ENCODE data around the gene MAVS. TPM values are rescaled to one million over a fixed set of nuclear protein-coding genes. Genes with fewer than 3 reads are reported as not detected.

MAVS gene
- total and polyA plus RNA-seq, 9 of the 15 experiments (the other 6 are each of a cell fraction or from before 2014, with no cell fraction given), result 1.6 to 22.0 (median 11.3) TPM

DNA sequence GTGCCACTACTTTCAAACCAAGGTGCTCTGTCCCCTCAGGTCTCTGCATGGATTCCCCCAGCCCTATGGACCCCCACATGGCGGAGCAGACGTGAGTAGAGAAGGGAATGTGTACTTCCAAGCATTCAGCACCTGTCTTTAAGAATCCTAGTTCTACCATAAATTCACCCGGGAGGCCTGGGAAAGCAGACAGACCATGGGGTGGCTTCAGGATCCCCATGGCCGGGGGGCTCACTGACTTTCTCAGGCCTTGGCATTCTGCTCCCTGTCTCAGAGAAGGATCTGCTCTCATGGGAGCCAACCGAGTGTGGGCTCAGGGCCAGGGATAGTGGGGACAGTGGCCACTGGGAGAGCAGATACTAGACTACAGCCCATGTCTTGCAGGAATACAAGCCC is 48.3 kb upstream of the MAVS start:
- TSS peak; percentile 46 for BruUV-seq (replicated peaks)
- H4K20me1 ChIP-seq (replicated peaks; ENCODE audit: control insufficient read depth, insufficient read depth, low read length), result no peaks in the 10 kb centered on the region
- no peak for TF ChIP-seq RBM22 (IDR thresholded peaks at IDR 0.05; ENCODE audit: low read depth, low read length, poor library complexity, severe bottlenecking)
- TF ChIP-seq MCM3 (IDR thresholded peaks at IDR 0.05), result no peak
- TF ChIP-seq HNRNPUL1 (IDR thresholded peaks at IDR 0.05; ENCODE audit: low read length), result no peak
- TF ChIP-seq, protein P1, sequence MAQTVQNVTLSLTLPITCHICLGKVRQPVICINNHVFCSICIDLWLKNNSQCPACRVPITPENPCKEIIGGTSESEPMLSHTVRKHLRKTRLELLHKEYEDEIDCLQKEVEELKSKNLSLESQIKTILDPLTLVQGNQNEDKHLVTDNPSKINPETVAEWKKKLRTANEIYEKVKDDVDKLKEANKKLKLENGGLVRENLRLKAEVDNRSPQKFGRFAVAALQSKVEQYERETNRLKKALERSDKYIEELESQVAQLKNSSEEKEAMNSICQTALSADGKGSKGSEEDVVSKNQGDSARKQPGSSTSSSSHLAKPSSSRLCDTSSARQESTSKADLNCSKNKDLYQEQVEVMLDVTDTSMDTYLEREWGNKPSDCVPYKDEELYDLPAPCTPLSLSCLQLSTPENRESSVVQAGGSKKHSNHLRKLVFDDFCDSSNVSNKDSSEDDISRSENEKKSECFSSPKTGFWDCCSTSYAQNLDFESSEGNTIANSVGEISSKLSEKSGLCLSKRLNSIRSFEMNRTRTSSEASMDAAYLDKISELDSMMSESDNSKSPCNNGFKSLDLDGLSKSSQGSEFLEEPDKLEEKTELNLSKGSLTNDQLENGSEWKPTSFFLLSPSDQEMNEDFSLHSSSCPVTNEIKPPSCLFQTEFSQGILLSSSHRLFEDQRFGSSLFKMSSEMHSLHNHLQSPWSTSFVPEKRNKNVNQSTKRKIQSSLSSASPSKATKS (CRISPR knock-in tag; IDR thresholded peaks at IDR 0.05), result no peak
- no peak for TF ChIP-seq NFRKB (IDR thresholded peaks at IDR 0.05; ENCODE audit: low read depth)
- no peak for TF ChIP-seq ATF1 (CRISPR knock-in tag; IDR thresholded peaks at IDR 0.05)
- TF ChIP-seq ATF1 (tag; IDR thresholded peaks at IDR 0.05), result no peak
- TF ChIP-seq TFAM (CRISPR knock-in tag; conservative IDR thresholded peaks at IDR 0.05), result no peak
- TF ChIP-seq, protein P2, sequence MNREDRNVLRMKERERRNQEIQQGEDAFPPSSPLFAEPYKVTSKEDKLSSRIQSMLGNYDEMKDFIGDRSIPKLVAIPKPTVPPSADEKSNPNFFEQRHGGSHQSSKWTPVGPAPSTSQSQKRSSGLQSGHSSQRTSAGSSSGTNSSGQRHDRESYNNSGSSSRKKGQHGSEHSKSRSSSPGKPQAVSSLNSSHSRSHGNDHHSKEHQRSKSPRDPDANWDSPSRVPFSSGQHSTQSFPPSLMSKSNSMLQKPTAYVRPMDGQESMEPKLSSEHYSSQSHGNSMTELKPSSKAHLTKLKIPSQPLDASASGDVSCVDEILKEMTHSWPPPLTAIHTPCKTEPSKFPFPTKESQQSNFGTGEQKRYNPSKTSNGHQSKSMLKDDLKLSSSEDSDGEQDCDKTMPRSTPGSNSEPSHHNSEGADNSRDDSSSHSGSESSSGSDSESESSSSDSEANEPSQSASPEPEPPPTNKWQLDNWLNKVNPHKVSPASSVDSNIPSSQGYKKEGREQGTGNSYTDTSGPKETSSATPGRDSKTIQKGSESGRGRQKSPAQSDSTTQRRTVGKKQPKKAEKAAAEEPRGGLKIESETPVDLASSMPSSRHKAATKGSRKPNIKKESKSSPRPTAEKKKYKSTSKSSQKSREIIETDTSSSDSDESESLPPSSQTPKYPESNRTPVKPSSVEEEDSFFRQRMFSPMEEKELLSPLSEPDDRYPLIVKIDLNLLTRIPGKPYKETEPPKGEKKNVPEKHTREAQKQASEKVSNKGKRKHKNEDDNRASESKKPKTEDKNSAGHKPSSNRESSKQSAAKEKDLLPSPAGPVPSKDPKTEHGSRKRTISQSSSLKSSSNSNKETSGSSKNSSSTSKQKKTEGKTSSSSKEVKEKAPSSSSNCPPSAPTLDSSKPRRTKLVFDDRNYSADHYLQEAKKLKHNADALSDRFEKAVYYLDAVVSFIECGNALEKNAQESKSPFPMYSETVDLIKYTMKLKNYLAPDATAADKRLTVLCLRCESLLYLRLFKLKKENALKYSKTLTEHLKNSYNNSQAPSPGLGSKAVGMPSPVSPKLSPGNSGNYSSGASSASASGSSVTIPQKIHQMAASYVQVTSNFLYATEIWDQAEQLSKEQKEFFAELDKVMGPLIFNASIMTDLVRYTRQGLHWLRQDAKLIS (CRISPR knock-in tag; IDR thresholded peaks at IDR 0.05), result no peak
- TF ChIP-seq, protein P3, sequence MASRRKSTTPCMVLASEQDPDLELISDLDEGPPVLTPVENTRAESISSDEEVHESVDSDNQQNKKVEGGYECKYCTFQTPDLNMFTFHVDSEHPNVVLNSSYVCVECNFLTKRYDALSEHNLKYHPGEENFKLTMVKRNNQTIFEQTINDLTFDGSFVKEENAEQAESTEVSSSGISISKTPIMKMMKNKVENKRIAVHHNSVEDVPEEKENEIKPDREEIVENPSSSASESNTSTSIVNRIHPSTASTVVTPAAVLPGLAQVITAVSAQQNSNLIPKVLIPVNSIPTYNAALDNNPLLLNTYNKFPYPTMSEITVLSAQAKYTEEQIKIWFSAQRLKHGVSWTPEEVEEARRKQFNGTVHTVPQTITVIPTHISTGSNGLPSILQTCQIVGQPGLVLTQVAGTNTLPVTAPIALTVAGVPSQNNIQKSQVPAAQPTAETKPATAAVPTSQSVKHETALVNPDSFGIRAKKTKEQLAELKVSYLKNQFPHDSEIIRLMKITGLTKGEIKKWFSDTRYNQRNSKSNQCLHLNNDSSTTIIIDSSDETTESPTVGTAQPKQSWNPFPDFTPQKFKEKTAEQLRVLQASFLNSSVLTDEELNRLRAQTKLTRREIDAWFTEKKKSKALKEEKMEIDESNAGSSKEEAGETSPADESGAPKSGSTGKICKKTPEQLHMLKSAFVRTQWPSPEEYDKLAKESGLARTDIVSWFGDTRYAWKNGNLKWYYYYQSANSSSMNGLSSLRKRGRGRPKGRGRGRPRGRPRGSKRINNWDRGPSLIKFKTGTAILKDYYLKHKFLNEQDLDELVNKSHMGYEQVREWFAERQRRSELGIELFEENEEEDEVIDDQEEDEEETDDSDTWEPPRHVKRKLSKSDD (conservative IDR thresholded peaks at IDR 0.05; ENCODE audit: low read length), result no peak
- no peak for TF ChIP-seq LEF1 (IDR thresholded peaks at IDR 0.05)
- no peak for TF ChIP-seq PTBP1 (IDR thresholded peaks at IDR 0.05; ENCODE audit: low read depth, low read length)
- no peak for TF ChIP-seq ZNF644 (tag; IDR thresholded peaks at IDR 0.05; ENCODE audit: low read depth)
- no peak for TF ChIP-seq ZNF140 (CRISPR knock-in tag; IDR thresholded peaks at IDR 0.05)
- TF ChIP-seq, protein P4, sequence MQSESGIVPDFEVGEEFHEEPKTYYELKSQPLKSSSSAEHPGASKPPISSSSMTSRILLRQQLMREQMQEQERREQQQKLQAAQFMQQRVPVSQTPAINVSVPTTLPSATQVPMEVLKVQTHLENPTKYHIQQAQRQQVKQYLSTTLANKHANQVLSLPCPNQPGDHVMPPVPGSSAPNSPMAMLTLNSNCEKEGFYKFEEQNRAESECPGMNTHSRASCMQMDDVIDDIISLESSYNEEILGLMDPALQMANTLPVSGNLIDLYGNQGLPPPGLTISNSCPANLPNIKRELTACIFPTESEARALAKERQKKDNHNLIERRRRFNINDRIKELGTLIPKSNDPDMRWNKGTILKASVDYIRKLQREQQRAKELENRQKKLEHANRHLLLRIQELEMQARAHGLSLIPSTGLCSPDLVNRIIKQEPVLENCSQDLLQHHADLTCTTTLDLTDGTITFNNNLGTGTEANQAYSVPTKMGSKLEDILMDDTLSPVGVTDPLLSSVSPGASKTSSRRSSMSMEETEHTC (IDR thresholded peaks at IDR 0.05), result no peak

More for the DNA sequence above, 48.3 kb upstream of the MAVS start:
- FAIRE-seq (no peak), ATAC-seq (no peak), DNase-seq (ENCODE audit: extremely low read depth in 1 of 4, low spot score in 3 of 4) (no peak)
- in situ Hi-C loops (cut with MboI), result no loop called here
- H3K4me1 ChIP-seq (replicated peaks in 1 of 2; ENCODE audit: control insufficient read depth in 2 of 2, insufficient read depth in 2 of 2, low read length in 2 of 2), result peaks cover 14 to 44% of the 10 kb centered on the region in 2 experiments; a peak in 4 of 5 replicates
- no peaks in the 10 kb centered on the region for H3K9me3 ChIP-seq (replicated peaks; ENCODE audit: control insufficient read depth, insufficient read depth, low read depth, low read length)
- no peak overlapping the region for H3K4me2 ChIP-seq (ENCODE audit: insufficient read depth, low read length)
- H3K27me3 ChIP-seq (ENCODE audit: control insufficient read depth in 2 of 2, insufficient read depth in 2 of 2, low read length in 2 of 2), result no peaks in the 10 kb centered on the region
- peaks cover 44% of the 10 kb centered on the region; the same call in 2 of the 3 replicates for H3K36me3 ChIP-seq (ENCODE audit: control insufficient read depth, insufficient read depth, low read length)
- WGBS (ENCODE audit: insufficient coverage, low coverage, missing lambda C conversion rate), result 88% methylated on average over 5 of the region's 5 CpGs
- H3K9ac ChIP-seq (ENCODE audit: insufficient read depth in 1 of 2, low read depth in 2 of 2, low read length in 2 of 2), result peak overlapping the region in 1 of 2 experiments; percentile 64; a peak in 1 of 4 replicates
- no peaks in the 10 kb centered on the region for H3K9me1 ChIP-seq (ENCODE audit: control insufficient read depth, insufficient read depth, low read length)
- no peak overlapping the region for H3K4me3 ChIP-seq
- no peak overlapping the region for H3K27ac ChIP-seq (ENCODE audit: extremely low read depth, low read depth, low read length)
- H2AFZ ChIP-seq (ENCODE audit: low read depth, low read length), result no peak overlapping the region
- ChIA-PET POLR2A (no interaction called here), CTCF (ENCODE audit: low intra/inter-chr PET ratio) (interaction anchor here (0.7 kb wide), 1 partner anchor 300 kb away, joined by 4 read pairs; no protein-coding TSS in a partner anchor)
- intact Hi-C loops (cut with micrococcal nuclease), result no loop called here
- peaks cover 12% of the 10 kb centered on the region; the same call in 2 of the 3 replicates for H3K79me2 ChIP-seq (ENCODE audit: control insufficient read depth, insufficient read depth, low read length)
